NK-92 treated with Interleukin-12 subunit alpha and Interleukin-12 subunit beta, amount 100 ng/mL, for 24 hours (cell line): ENCODE measurements around the gene NFE2L1.
"Not testable (repeated sequence)": the region's sequence is repeated elsewhere in the genome, so short reads cannot be mapped to it uniquely, and the experiment has no call there.

ENCODE experiments used
- DNase-seq: peaks from one replicate; lab custom pipeline; 2025; lab: John Stamatoyannopoulos, UW

The NFE2L1 gene

GRCh38 chr17:48068491-48068961 is 20.4 kb downstream of the NFE2L1 start:
- no peak for DNase-seq

DNA sequence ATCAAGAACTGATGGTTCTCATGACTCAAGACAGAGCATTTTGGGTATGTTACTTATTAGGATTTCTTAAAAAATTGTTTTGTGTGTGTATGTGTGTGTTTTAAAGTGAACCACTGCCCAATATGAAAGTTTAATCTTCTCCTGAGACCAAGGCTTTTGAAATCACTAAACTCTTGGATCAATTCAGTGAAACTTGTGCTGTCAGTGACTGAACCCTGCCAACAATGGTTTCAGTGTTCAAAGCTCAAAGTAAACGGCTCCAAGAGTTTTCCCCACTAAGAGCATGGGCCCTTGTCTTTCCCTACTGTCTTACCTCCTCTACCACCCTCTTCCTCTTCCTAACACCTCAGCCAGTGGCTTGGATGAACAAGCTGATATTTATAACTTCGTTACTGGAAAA is 22.0 kb downstream of the NFE2L1 start:
- no peak for DNase-seq

DNA sequence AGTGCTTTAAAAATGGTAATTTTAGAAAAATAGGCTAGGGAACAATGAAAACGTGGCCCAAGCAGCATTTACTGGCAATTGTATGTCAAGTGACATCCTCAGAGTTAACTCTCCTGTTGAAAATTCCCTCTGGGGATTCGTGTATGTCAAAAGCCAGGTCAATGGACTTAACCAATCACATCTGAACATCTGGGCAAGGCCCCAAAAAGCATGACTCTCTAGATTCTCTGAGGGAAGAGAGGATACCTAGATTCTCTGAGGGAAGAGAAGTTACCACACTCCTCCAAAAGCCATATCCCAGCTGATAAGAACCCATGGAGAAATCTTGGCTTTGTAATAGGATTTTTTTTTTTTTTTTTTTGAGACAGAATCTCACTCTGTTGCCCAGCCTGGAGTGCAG is 23.5 kb downstream of the NFE2L1 start:
- no peak for DNase-seq

- DNase-seq = not testable (repeated sequence)
Observed at GRCh38 chr17:48072811-48073210, 24.7 kb downstream of the NFE2L1 start.

DNA sequence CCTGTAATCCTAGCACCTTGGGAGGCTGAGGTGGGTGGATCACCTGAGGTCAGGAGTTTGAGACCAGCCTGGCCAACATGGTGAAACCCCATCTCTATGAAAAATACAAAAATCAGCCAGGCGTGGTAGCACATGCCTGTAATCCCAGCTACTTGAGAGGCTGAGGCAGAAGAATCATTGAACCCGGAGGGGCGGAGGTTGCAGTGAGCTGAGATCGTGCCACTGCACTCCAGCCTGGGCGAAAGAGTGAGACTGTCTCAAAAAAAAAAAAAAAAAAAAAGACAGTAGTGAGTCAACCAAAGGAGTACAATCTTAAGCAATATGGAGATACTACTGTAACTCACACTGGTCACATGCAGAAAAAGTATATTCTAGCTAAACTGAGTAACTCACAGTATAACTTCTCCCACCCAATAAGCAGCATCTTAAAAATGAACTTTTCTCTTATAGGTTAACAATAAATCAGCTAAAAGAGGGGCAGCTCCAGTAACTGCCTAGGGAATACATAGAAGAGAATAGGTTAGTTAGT is 25.5 kb downstream of the NFE2L1 start:
- DNase-seq = not testable (repeated sequence)

- DNase-seq = peak; percentile 36
Observed at GRCh38 chr17:48074322-48075081, 26.3 kb downstream of the NFE2L1 start.

DNA sequence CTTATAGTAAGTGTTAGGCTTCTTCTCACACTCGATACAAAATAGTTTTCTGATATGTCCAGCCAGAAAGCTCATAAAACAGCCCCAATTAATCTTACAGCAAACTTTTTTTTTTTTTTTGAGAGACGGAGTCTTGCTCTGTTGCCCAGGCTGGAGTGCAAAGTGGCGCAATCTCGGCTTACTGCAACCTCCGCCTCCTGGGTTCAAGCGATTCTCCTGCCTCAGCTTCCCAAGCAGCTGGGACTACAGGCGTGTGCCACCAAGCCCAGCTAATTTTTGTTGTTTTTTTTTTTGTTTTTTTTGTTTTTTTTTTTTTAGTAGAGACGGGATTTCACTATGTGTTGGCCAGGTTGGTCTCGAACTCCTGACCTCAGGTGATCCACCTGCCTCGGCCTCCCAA is 29.0 kb downstream of the NFE2L1 start:
- not testable (repeated sequence) for DNase-seq

DNA sequence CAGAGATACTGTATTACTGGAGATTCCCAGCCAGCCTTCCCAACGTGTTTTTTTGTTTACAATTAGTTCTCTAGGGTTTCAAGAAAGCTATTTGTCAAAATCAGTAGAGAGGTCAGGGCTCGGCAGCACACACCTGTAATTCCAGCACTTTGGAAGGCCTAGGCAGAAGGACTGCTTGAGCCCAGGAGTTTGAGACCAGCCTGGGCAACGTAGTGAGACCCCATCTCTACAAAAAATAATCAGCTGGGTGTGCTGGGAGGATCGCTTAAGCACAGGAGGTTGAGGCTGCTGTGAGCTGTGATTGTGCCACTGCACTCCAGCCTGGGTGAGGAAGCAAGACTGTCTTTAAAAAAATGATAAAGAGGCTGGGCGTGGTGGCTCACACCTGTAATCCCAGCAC is 33.7 kb downstream of the NFE2L1 start:
- DNase-seq = no peak

DNA sequence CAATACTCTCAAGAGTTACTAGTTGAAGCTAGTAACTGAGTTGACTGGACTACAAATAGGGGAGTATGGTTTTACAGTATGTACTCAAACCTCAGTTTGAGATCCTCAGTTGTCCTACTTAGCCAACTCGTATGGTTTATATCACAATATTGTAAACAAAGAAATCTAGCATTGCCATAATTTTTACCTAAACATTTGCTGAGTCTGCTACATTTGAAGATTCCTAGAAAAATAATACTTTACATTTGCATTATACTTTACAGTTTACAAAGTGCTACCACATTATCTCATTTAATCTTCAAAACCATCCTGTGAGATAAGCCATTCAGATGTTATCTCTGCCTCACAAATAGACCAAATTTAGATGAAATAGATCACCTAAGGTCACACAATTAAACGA is 36.8 kb downstream of the NFE2L1 start:
- no peak for DNase-seq

- DNase-seq = no peak
Observed at GRCh38 chr17:48093341-48094045, 45.3 kb downstream of the NFE2L1 start.

DNA sequence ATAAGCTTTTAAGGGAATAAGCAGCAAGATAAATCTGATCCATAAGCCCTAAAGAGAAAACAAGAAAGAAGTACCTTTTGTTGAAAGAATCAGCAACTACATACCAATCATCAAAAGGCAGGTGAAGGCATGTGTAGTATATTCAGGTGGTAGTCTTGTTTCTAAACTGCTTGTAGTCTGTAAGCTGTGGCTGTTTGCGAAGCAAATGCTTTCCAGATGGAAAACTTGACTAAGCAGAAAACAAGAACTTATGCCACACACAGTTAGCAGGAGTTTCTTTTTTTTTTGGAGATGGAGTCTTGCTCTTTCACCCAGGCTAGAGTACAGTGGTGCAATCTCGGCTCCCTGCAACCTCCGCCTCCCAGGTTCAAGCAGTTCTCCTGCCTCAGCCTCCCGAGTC is 47.5 kb downstream of the NFE2L1 start:
- no peak for DNase-seq

- DNase-seq = no peak
Observed at GRCh38 chr17:48100160-48100559, 52.0 kb downstream of the NFE2L1 start.

DNA sequence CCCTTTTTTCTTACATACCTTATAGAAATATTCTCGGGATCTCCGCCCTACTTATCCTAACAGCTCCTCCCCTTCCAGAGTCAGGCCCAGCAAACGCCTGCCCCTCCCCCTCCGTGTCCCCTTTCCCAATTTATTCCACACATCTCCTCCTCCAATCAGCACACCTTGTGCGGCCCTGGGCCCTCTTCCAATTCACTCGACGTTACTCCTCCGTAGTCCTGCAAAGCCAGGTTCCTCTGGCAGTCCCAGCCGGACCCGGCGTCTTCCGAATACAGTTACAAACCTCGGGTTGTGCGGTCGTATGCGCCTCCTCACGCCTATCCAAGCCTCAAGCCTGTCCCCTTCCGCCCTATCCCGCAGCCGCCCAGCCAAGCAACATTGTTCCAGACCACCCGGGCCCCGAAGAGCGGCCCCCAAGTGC is 52.4 kb downstream of the NFE2L1 start:
- DNase-seq = no peak

DNA sequence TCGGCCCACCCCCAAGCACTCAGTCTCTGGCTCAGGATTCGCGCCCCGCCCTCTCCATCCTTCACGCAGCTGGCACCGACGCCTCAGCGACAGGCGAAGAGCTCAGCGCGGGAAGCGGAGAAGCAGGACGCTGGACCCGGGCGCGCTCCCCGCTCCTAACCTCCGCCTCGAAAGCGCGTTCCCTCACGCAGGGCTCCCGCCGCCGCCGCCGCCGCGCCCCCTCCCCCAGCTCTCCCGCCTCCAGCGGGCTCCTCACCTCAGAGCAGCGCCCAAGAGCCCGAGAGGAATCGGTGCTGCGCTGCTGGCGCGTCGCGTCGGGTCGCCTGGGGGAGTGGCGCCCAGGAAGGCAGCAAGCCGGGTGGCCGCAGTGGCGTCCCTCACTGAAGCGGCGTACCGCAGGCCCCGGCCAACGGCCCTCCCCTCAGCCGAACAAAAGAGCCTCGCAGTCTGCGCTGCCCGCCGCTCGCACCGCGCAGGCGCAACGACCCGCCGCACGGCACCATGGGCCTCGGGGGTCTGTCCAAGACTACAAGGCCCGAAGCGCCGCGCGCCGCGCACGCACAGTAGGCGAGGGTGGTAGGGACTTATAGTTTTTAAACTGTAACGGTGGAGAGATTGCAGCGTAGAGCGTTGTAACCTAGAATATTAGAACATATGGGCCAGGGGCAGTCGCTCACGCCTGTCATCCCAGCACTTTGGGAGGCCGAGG is 53.0 kb downstream of the NFE2L1 start, which contains the start of gene CBX1:
TSS of gene CBX1 (minus strand) at position 467 of the 709 bp plus-strand sequence. CDS start 24,474 bp downstream, outside the sequence.
- peak; percentile 89 for DNase-seq

GRCh38 chr17:48102043-48102750 is 54.0 kb downstream of the NFE2L1 start:
- no peak for DNase-seq

DNA sequence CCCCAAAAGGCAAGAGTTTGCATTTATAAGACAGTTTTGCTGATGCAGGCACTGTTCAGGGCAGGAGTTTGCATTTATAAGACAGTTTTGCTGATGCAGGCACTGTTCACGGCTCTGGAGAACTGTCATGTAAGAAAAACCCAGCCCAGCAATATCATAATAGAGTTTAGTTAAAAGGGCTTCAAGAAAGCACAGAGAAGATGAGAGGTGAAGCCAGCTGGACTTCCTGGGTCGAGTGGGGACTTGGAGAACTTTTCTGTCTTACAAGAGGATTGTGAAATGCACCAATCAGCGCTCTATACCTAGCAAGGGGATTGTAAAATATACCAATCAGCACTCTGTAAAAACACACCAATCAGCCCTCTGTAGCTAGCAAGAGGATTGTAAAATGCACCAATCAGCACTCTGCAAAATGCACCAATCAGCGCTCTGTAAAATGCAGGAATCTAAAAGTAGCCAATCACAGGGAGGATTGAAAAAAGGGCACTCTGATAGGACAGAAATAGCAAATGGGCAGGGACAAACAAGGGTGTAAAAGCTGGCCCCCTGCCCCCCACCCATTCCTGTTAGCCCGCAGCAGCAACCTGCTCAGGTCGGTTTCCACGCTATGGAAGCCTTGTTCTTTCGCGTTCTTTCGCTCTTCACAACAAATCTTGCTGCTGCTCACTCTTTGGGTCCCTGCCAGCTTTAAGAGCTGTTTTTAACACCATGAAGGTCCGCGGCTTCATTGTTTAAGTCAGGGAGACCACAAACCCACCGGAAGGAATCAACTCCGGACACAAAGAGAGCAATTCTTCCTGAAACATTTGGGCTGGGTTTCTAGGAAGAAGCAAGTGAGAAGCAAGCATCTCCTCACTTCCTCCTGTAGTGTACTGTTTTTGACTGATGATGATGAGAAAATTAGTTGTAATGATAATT is 54.9 kb downstream of the NFE2L1 start:
- no peak for DNase-seq

GRCh38 chr17:48104440-48104839 is 56.3 kb downstream of the NFE2L1 start:
- DNase-seq = no peak

DNA sequence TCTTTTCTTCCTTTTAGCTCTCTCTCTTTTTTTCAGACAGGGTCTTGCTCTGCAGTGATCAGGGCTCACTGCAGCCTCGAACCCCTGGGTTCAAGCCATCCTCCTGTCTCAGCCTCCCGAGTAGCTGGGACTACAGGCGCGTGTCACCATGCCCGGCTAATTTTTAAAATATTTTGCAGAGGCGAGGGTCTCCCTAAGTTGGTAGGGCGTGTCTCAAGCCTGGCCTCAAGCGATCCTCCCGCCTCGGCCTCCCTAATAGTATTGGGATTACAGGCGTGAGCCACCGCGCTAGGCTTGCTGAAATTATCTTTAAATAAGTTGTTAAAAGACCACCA is 58.6 kb downstream of the NFE2L1 start:
- DNase-seq = no peak

GRCh38 chr17:48107137-48108055 is 59.2 kb downstream of the NFE2L1 start, which contains the start of gene SNX11:
TSS of gene SNX11 (plus strand) at chr17:48107766. CDS start at chr17:48112044, 4,278 bp downstream.
- peak; percentile 93 for DNase-seq

GRCh38 chr17:48110761-48111160 is 62.6 kb downstream of the NFE2L1 start:
- no peak for DNase-seq
